Heart right ventricle (tissue), 16 donors: ENCODE data around the gene CCDC192. TPM values are rescaled to one million over a fixed set of nuclear protein-coding genes. Genes with fewer than 3 reads are reported as not detected.

Experiments
- ATAC-seq, 8 donors: fragments of 200-7000 bp; cut with Tn5 transposase; one replicate each; pipeline ENCODE4 v1.9.1; 2020; ENCODE audit warnings: mild to moderate bottlenecking in 8 of 8, moderate library complexity in 8 of 8, moderate number of reproducible peaks in 1 of 8
- DNase-seq, 2 donors: peaks; one replicate each; pipeline ENCODE4 v3.0.0-alpha.2; 2020
- H3K27ac ChIP-seq, 10 donors: fragments of 200-600 bp; sonication (generic) in 2 of 10; one replicate each; pipeline versions ENCODE4 v1.5.0 to v1.8.0; 2020 to 2022; ENCODE audit warnings: mild to moderate bottlenecking in 3 of 10
- H3K27me3 ChIP-seq, 7 donors: fragments of 200-600 bp; one replicate each; pipeline ENCODE4 v1.8.0; 2021 to 2022; ENCODE audit warnings: mild to moderate bottlenecking in 2 of 7
- H3K36me3 ChIP-seq, 9 donors: fragments of 200-600 bp; sonication (generic) in 1 of 9; one replicate each; pipeline versions ENCODE4 v1.5.0 to v1.8.0; 2020 to 2022; ENCODE audit warnings: mild to moderate bottlenecking in 2 of 9
- H3K4me1 ChIP-seq, 9 donors: fragments of 200-600 bp; sonication (generic) in 1 of 9; one replicate each; pipeline versions ENCODE4 v1.5.0 to v1.8.0; 2020 to 2022; ENCODE audit warnings: mild to moderate bottlenecking in 4 of 9
- H3K4me3 ChIP-seq, 10 donors: fragments of 200-600 bp; sonication (generic) in 2 of 10; one replicate each; pipeline versions ENCODE4 v1.5.0 to v1.8.0; 2020 to 2022; ENCODE audit warnings: mild to moderate bottlenecking in 7 of 10, moderate library complexity in 2 of 10
- H3K9me3 ChIP-seq, 11 donors: fragments of 200-600 bp in 10 of 11; sonication (generic) in 2 of 11; one replicate each; pipeline versions ENCODE4 v1.5.0 to v1.8.0; 2013 to 2022; ENCODE audit warnings: mild to moderate bottlenecking in 2 of 11, control low read depth in 1 of 11, moderate library complexity in 1 of 11
- CTCF ChIP-seq, 9 donors: fragments of 200-600 bp; sonication (generic) in 2 of 9; IDR thresholded peaks; one replicate each; pipeline versions ENCODE4 v1.5.0 to v1.8.0; 2021 to 2022; ENCODE audit warnings: antibody characterized with exemption in 9 of 9, mild to moderate bottlenecking in 5 of 9, moderate library complexity in 1 of 9
- WGBS, 2 donors: extraction: QIAGEN DNeasy Blood & Tissue Kit; methylation state at CpG; one replicate each; pipeline ENCODE4 v1.1.7; 2013; ENCODE audit warnings: inconsistent platforms in 1 of 2; 5-methylcytosine and 5-hydroxymethylcytosine counted together
- intact Hi-C, 10 donors: fragments of 100-400 bp; cut with DNase I; formaldehyde crosslinking; loops; one replicate each; pipeline versions ENCODE4 v1.11.1 to v1.14.2; 2022
- polyA plus RNA-seq, 2 donors: library from polyadenylated mRNA; stranded (reverse); fragments of 200-250 nt; gene quantifications; one replicate each; pipeline ENCODE4 v1.2.3, GENCODE V29; 2013
- total RNA-seq, 10 donors: library from RNA; stranded (reverse); fragmentation: NEBNext Ultra II Directional in 3 of 10; extraction: Animal tissue kit (Norgen Biotek cat#: 25700) in 3 of 10; gene quantifications; one replicate each; pipeline versions ENCODE4 v1.2.1 to v1.2.4, GENCODE V29; 2021 to 2023
- donor health status: Arrhythmogenic right ventricular cardiomyopathy.
- donor health status: ischemic (EF 13 %, LVEDD 7.1; RV severe dilation, severe dysfunction).
- donor health status: healthy with polysubstance abuse.
- donor health status: DM: no; HTN: yes; CAD: no.
- donor health status: DM: no; HTN: no; CAD: no.
- donor health status: ischemic (EF 25% LVEDD 6.9; RV normal size, moderate dysfunction).
- donor health status: ischemic (EF 25% LVEDD 5.7; RV mildly dilated, moderate dysfunction).
- donor health status: healthy.
- donor health status: DM: yes; HTN: yes; CAD: no.
- donor health status: Ischemic cardiomyopathy.
- donor health status: ischemic (EF 35%, LVEDD 5.7; RV mildly dilated, moderate dysfunction).
- donor health status: nonischemic (EF 11% LVEDD 7.7; RV severe dilation, severe dysfunction).
- donor health status: DM: yes; HTN: yes; CAD: no.
- donor health status: PGD.
- donor health status: ischemic (EF 29% LVEDD 5.4; RV normal size, mild dysfunction).
- donor health status: nonischemic (EF 23%, LVEDD 6.1; RV moderate dilation, normal function).

Gene CCDC192
- total and polyA plus RNA-seq, 12 donors: 0.13 to 0.76 (median 0.33) TPM; not detected in 8

GRCh38 chr5:127923804-127924570 is 220.8 kb downstream of the CCDC192 start:
- DNase-seq (no peak), ATAC-seq (no peak)
- intact Hi-C loops: no loop called here
- Histone ChIP-seq H3K27ac (no peak overlapping the region), H3K4me3 (no peak overlapping the region), H3K4me1 (no peaks in the 10 kb centered on the region), H3K9me3 (peaks cover 0 to 3% (median 0%) of the 10 kb centered on the region in 11 donors), H3K27me3 (no peaks in the 10 kb centered on the region), H3K36me3 (no peaks in the 10 kb centered on the region)
- TF ChIP-seq CTCF (IDR thresholded peaks at IDR 0.05): no peak
- WGBS, 2 donors: 65 to 72% methylated on average over 2 of the region's 2 CpGs

GRCh38 chr5:127924606-127925005 is 221.4 kb downstream of the CCDC192 start:
- 50 to 97% methylated on average over 1 of the region's 1 CpG for WGBS, 2 donors

GRCh38 chr5:127925916-127926315 is 222.7 kb downstream of the CCDC192 start:
- DNase-seq: no peak
- intact Hi-C loops: no loop called here

More at GRCh38 chr5:127924606-127925005, 221.4 kb downstream of the CCDC192 start:
- peaks cover 0 to 2% (median 0%) of the 10 kb centered on the region in 9 donors for H3K4me1 ChIP-seq
- no peak for TF ChIP-seq CTCF (IDR thresholded peaks at IDR 0.05)
- H3K36me3 ChIP-seq: no peaks in the 10 kb centered on the region
- H3K27me3 ChIP-seq: no peaks in the 10 kb centered on the region
- intact Hi-C loops: no loop called here
- H3K4me3 ChIP-seq: no peak overlapping the region
- peaks cover 0 to 3% (median 0%) of the 10 kb centered on the region in 11 donors for H3K9me3 ChIP-seq
- no peak overlapping the region for H3K27ac ChIP-seq
- ATAC-seq: no peak
- no peak for DNase-seq

GRCh38 chr5:127926974-127927373 is 223.8 kb downstream of the CCDC192 start:
- no peak for TF ChIP-seq CTCF (IDR thresholded peaks at IDR 0.05)
- no peaks in the 10 kb centered on the region for H3K36me3 ChIP-seq
- H3K27ac ChIP-seq: no peak overlapping the region
- H3K9me3 ChIP-seq: peaks cover 0 to 3% (median 0%) of the 10 kb centered on the region in 11 donors
- ATAC-seq (no peak), DNase-seq (no peak)
- H3K4me1 ChIP-seq: peaks cover 0 to 17% (median 4%) of the 10 kb centered on the region in 9 donors
- H3K27me3 ChIP-seq: no peaks in the 10 kb centered on the region
- H3K4me3 ChIP-seq: no peak overlapping the region
- intact Hi-C loops: no loop called here
- WGBS, 2 donors: 98% methylated on average over 3 of the region's 3 CpGs

More at GRCh38 chr5:127925916-127926315, 222.7 kb downstream of the CCDC192 start:
- WGBS, 2 donors: 72 to 77% methylated on average over 4 of the region's 4 CpGs
- Histone ChIP-seq H3K9me3 (peaks cover 0 to 3% (median 0%) of the 10 kb centered on the region in 11 donors), H3K4me3 (no peak overlapping the region), H3K27me3 (no peaks in the 10 kb centered on the region), H3K4me1 (peaks cover 0 to 15% (median 4%) of the 10 kb centered on the region in 9 donors), H3K27ac (no peak overlapping the region), H3K36me3 (no peaks in the 10 kb centered on the region)
- no peak for TF ChIP-seq CTCF (IDR thresholded peaks at IDR 0.05)
- ATAC-seq: no peak
